Omental fat pad (tissue), 4 donors: ENCODE results near the gene POU3F4. TPM values are rescaled to one million over a fixed set of nuclear protein-coding genes. Genes with fewer than 3 reads are reported as not detected.

Experiments used
- ATAC-seq: fragments of 150-250 bp; one replicate; pipeline ENCODE4 v1.9.1; 2016; ENCODE audit warnings: mild to moderate bottlenecking, moderate library complexity; ENCODE audit not compliant: low FRiP score
- DNase-seq: peaks from one replicate; pipeline ENCODE4 v3.0.0-alpha.2; 2019; ENCODE audit warnings: low spot score
- CTCF ChIP-seq, 3 donors: fragments of 450-650 bp; IDR thresholded peaks; one replicate each; pipeline ENCODE4 v1.5.1; 2016 to 2017; ENCODE audit warnings: antibody characterized with exemption in 3 of 3, mild to moderate bottlenecking in 3 of 3, moderate library complexity in 2 of 3
- total RNA-seq, 4 donors: library from RNA; depleted of rRNA; stranded (reverse); fragments of >200 nt; gene quantifications; one replicate each; pipeline ENCODE4 v1.1.0, GENCODE V29; 2016

Gene POU3F4
- total RNA-seq, 4 donors from 2014 or later: not detected

- TF ChIP-seq CTCF (IDR thresholded peaks at IDR 0.05): no peak
- ATAC-seq: no peak
- DNase-seq: no peak
Observed at GRCh38 chrX:83529950-83530349, 21.9 kb downstream of the POU3F4 start.

GRCh38 chrX:83535417-83536196 is 27.5 kb downstream of the POU3F4 start:
- ATAC-seq: no peak
- TF ChIP-seq CTCF (IDR thresholded peaks at IDR 0.05): no peak
- DNase-seq: no peak
